H9 (cell line): ENCODE results near the gene PTK7. TPM values are rescaled to one million over a fixed set of nuclear protein-coding genes. Genes with fewer than 3 reads are reported as not detected.
"Not testable (repeated sequence)": the region's sequence is repeated elsewhere in the genome, so short reads cannot be mapped to it uniquely, and the experiment has no call there.

Source experiments
- DNase-seq: peaks from one replicate; pipeline ENCODE4 v3.0.0-alpha.2; 2017
- H2AFZ ChIP-seq: one replicate; pipeline ENCODE4 v1.6.1; 2013; ENCODE audit warnings: mild to moderate bottlenecking, low read length, control low read depth, moderate library complexity
- H2AK5ac ChIP-seq: 2 replicates; pipeline ENCODE4 v1.6.1; 2013; ENCODE audit warnings: low read length, control low read depth, mixed read lengths; ENCODE audit not compliant: insufficient read length
- H2BK120ac ChIP-seq: one replicate; pipeline ENCODE4 v1.6.1; 2013; ENCODE audit warnings: low read depth, mild to moderate bottlenecking, low read length, control low read depth, inconsistent platforms; ENCODE audit not compliant: poor library complexity, severe bottlenecking
- H2BK12ac ChIP-seq: 2 replicates; pipeline ENCODE4 v1.6.1; 2013; ENCODE audit warnings: low read length, control low read depth, mixed read lengths, low read depth; ENCODE audit not compliant: insufficient read length
- H2BK15ac ChIP-seq: 2 replicates; pipeline ENCODE4 v1.6.1; 2013; ENCODE audit warnings: low read depth, low read length, control low read depth
- H2BK20ac ChIP-seq: one replicate; pipeline ENCODE4 v1.6.1; 2013; ENCODE audit warnings: low read depth, mild to moderate bottlenecking, low read length, control low read depth, inconsistent platforms; ENCODE audit not compliant: poor library complexity, severe bottlenecking
- H2BK5ac ChIP-seq: 2 replicates; pipeline ENCODE4 v1.6.1; 2013; ENCODE audit warnings: low read length, control low read depth, mixed read lengths; ENCODE audit not compliant: insufficient read length
- H3K14ac ChIP-seq: 2 replicates; pipeline ENCODE4 v1.6.1; 2013; ENCODE audit warnings: low read length, control low read depth; ENCODE audit not compliant: insufficient read depth
- H3K18ac ChIP-seq: 2 replicates; pipeline ENCODE4 v1.6.1; 2013; ENCODE audit warnings: low read depth, mild to moderate bottlenecking, mixed read lengths, low read length, control low read depth; ENCODE audit not compliant: insufficient read length
- H3K23ac ChIP-seq: 2 replicates; pipeline ENCODE4 v1.6.1; 2013; ENCODE audit warnings: low read length, control low read depth, mixed read lengths, low read depth; ENCODE audit not compliant: insufficient read length
- H3K23me2 ChIP-seq: 2 replicates; pipeline ENCODE4 v1.6.1; 2013; ENCODE audit warnings: low read depth, mild to moderate bottlenecking, mixed read lengths, low read length, control low read depth; ENCODE audit not compliant: insufficient read length, poor library complexity, severe bottlenecking
- H3K27ac ChIP-seq: 2 replicates; pipeline ENCODE4 v1.5.1; 2013; ENCODE audit warnings: low read length, control low read depth, mixed read lengths, low read depth; ENCODE audit not compliant: insufficient read length
- H3K27me3 ChIP-seq: 2 replicates; pipeline ENCODE4 v1.6.1; 2013; ENCODE audit warnings: low read length, control low read depth, inconsistent platforms; ENCODE audit not compliant: insufficient read depth
- H3K4ac ChIP-seq: 2 replicates; pipeline ENCODE4 v1.6.1; 2013; ENCODE audit warnings: low read depth, mild to moderate bottlenecking, control low read depth, inconsistent platforms, low read length, moderate library complexity
- H3K4me1 ChIP-seq: 2 replicates; pipeline ENCODE4 v1.6.1; 2013; ENCODE audit warnings: low read length, control low read depth, inconsistent platforms; ENCODE audit not compliant: insufficient read depth
- H3K4me2 ChIP-seq: 2 replicates; pipeline ENCODE4 v1.6.1; 2013; ENCODE audit warnings: low read length, control low read depth, mixed read lengths; ENCODE audit not compliant: insufficient read length, insufficient read depth
- H3K56ac ChIP-seq: 2 replicates; pipeline ENCODE4 v1.6.1; 2013; ENCODE audit warnings: low read depth, mild to moderate bottlenecking, mixed read lengths, low read length, control low read depth; ENCODE audit not compliant: insufficient read length
- H3K79me1 ChIP-seq: 2 replicates; pipeline ENCODE4 v1.6.1; 2013; ENCODE audit warnings: low read depth, mild to moderate bottlenecking, moderate library complexity, low read length, control low read depth, inconsistent platforms; ENCODE audit not compliant: insufficient read depth, poor library complexity, severe bottlenecking
- H3K79me2 ChIP-seq: 2 replicates; pipeline ENCODE4 v1.6.1; 2013; ENCODE audit warnings: low read length, control low read depth, inconsistent platforms; ENCODE audit not compliant: insufficient read depth
- H3K9ac ChIP-seq: 2 replicates; pipeline ENCODE4 v1.6.1; 2013; ENCODE audit warnings: low read length, control low read depth, mixed read lengths; ENCODE audit not compliant: insufficient read length; ENCODE audit errors: extremely low read depth
- H3K9me3 ChIP-seq: one replicate; pipeline ENCODE4 v1.6.1; 2013; ENCODE audit warnings: low read depth, low read length, inconsistent platforms; ENCODE audit not compliant: control insufficient read depth
- H3T11ph ChIP-seq: one replicate; pipeline ENCODE4 v1.6.1; 2013; ENCODE audit warnings: mild to moderate bottlenecking, low read length, control low read depth, inconsistent platforms
- H4K20me1 ChIP-seq: one replicate; pipeline ENCODE4 v1.6.1; 2013; ENCODE audit not compliant: control insufficient read depth, insufficient read length, insufficient read depth
- H4K5ac ChIP-seq: 2 replicates; pipeline ENCODE4 v1.6.1; 2013; ENCODE audit warnings: low read depth, mild to moderate bottlenecking, mixed read lengths, low read length, control low read depth; ENCODE audit not compliant: insufficient read length
- H4K8ac ChIP-seq: replicated peaks from 2 replicates; pipeline ENCODE4 v1.6.1; 2013; ENCODE audit warnings: low read length, control low read depth, mixed read lengths, low read depth; ENCODE audit not compliant: insufficient read length
- H4K91ac ChIP-seq: 2 replicates; pipeline ENCODE4 v1.6.1; 2013; ENCODE audit warnings: low read depth, mild to moderate bottlenecking, moderate library complexity, mixed read lengths, low read length, control low read depth; ENCODE audit not compliant: insufficient read length
- H3K27ac Mint-ChIP-seq, 3 experiments: 2 replicates in 2 of 3; 3 replicates in 1 of 3; pipeline ENCODE4 v1.8.0; 2020 to 2021; ENCODE audit warnings: mixed read lengths in 3 of 3, mild to moderate bottlenecking in 1 of 3, moderate library complexity in 1 of 3
- H3K27me3 Mint-ChIP-seq: 2 replicates; pipeline ENCODE4 v1.8.0; 2021; ENCODE audit warnings: low read depth, mild to moderate bottlenecking, moderate library complexity, mixed read lengths
- H3K36me3 Mint-ChIP-seq, 3 experiments: 2 replicates in 2 of 3; 3 replicates in 1 of 3; pipeline ENCODE4 v1.8.0; 2020 to 2021; ENCODE audit warnings: low read depth in 3 of 3, mixed read lengths in 3 of 3; ENCODE audit not compliant: insufficient read depth in 1 of 3
- H3K4me1 Mint-ChIP-seq, 2 experiments: 2 replicates each; pipeline ENCODE4 v1.8.0; 2020; ENCODE audit warnings: mixed read lengths in 2 of 2
- H3K4me3 Mint-ChIP-seq, 2 experiments: 2 replicates in 1 of 2; 3 replicates in 1 of 2; pipeline ENCODE4 v1.8.0; 2020 to 2021; ENCODE audit warnings: mild to moderate bottlenecking in 2 of 2, mixed read lengths in 2 of 2, moderate library complexity in 1 of 2
- H3K9me3 Mint-ChIP-seq, 2 experiments: 2 replicates in 1 of 2; 3 replicates in 1 of 2; pipeline ENCODE4 v1.8.0; 2020; ENCODE audit warnings: mild to moderate bottlenecking in 2 of 2, mixed read lengths in 2 of 2, moderate library complexity in 1 of 2
- CTCF ChIP-seq: fragments of 200-600 bp; sonication (generic); conservative IDR thresholded peaks from 3 replicates; pipeline ENCODE4 v1.8.0; 2021; ENCODE audit warnings: antibody characterized with exemption, mild to moderate bottlenecking
- WGBS: extraction: QIAGEN DNeasy Blood & Tissue Kit; methylation state at CpG from one replicate; pipeline ENCODE4 v1.1.7; 2013; ENCODE audit warnings: missing lambda C conversion rate, low lambda C conversion rate, mixed read lengths; ENCODE audit not compliant: insufficient read length; ENCODE audit errors: extremely low coverage; 5-methylcytosine and 5-hydroxymethylcytosine counted together
- total RNA-seq: library from RNA; stranded (reverse); gene quantifications from 2 replicates; pipeline ENCODE4 v1.2.1, GENCODE V29; 2021

Gene PTK7
- total RNA-seq, 1 experiment from 2014 or later: 128 TPM

DNA sequence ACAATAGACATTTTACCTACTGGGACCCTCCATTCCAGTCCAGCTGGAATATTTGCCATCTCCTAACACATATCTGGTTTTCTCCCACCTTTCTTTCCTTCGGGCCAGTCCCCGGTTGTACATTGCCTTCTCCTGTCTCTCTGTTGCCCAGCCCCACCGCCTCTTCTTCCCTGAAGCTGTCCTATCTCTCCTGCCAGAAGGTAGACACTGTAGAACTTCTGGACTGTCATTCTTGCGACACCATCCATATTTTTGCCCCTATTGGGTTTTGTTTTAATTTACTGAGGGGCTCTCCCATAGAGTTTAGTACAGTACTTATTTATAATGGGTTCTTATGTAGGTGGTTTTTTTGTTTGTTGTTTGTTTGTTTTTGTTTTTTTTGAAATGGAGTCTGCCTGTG is 4.9 kb downstream of the PTK7 start:
- Histone ChIP-seq H4K20me1 (no peaks in the 10 kb centered on the region), H4K8ac (no peak overlapping the region), H3K27me3 (no peaks in the 10 kb centered on the region), H3K79me1 (peaks cover 11% of the 10 kb centered on the region), H3K23ac (no peak overlapping the region), H3K4ac (no peak overlapping the region), H3K4me2 (no peak overlapping the region), H2BK5ac (no peak overlapping the region), H2BK120ac (no peak overlapping the region), H2AK5ac (no peak overlapping the region), H2BK15ac (no peak overlapping the region), H3K4me1 (peaks cover 7% of the 10 kb centered on the region; the same call in 1 of the 2 replicates), H4K91ac (no peak overlapping the region), H3K9ac (no peak overlapping the region), H3T11ph (no peak overlapping the region), H2BK12ac (no peak overlapping the region), H3K9me3 (no peaks in the 10 kb centered on the region), H3K27ac (no peak overlapping the region), H3K56ac (no peak overlapping the region), H3K18ac (no peak overlapping the region), H2BK20ac (no peak overlapping the region), H4K5ac (no peak overlapping the region), H3K23me2 (peaks cover 10% of the 10 kb centered on the region), H3K79me2 (peaks cover 29% of the 10 kb centered on the region; the same call in 1 of the 2 replicates), H2AFZ (no peak overlapping the region), H3K14ac (no peak overlapping the region)
- Mint-ChIP-seq H3K27me3 (no peaks in the 10 kb centered on the region), H3K36me3 (peaks cover 3 to 9% (median 4%) of the 10 kb centered on the region in 3 experiments; a peak in 5 of 7 replicates), H3K9me3 (no peaks in the 10 kb centered on the region), H3K4me3 (no peak overlapping the region), H3K4me1 (peaks cover 33 to 36% of the 10 kb centered on the region in 2 experiments), H3K27ac (peak overlapping the region in 1 of 3 experiments; percentile 6; a peak in 2 of 7 replicates)
- WGBS: no CpG with 5 or more reads among the region's 4 CpGs
- TF ChIP-seq CTCF: no peak
- DNase-seq: no peak

DNA sequence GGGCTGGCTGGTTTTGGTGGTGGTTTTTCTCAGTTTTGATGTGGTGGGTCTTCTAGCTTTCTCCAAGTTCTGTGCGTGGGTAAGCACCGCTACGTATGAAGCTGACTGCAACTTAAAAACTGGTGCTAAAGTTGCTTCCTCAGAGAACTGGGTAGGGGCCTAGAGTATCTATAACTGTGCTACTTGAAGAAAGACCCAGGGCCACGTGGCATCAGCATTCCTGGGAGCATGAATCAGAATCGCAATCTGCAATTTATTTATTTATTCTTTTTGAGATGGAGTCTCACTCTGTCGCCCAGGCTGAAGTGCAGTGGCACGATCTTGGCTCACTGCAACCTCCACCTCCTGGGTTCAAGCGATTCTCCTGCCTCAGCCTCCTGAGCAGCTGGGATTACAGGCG is 5.8 kb downstream of the PTK7 start:
- H3K27ac Mint-ChIP-seq: peak overlapping the region in 1 of 3 experiments; percentile 92; a peak in 1 of 7 replicates
- H3K4me1 Mint-ChIP-seq: peaks cover 42 to 44% of the 10 kb centered on the region in 2 experiments

More for the DNA sequence above, 5.8 kb downstream of the PTK7 start:
- H4K20me1 ChIP-seq, H3T11ph ChIP-seq, H3K27ac ChIP-seq, H2BK12ac ChIP-seq, H3K9me3 Mint-ChIP-seq, H3K23ac ChIP-seq, H3K4ac ChIP-seq, H3K27me3 ChIP-seq, H3K4me3 Mint-ChIP-seq, H3K9ac ChIP-seq, H2BK15ac ChIP-seq, H3K18ac ChIP-seq, H4K8ac ChIP-seq, H3K79me1 ChIP-seq, H3K23me2 ChIP-seq, H4K91ac ChIP-seq, H3K9me3 ChIP-seq, H3K4me1 ChIP-seq, H3K4me2 ChIP-seq, H2AFZ ChIP-seq, DNase-seq, H3K27me3 Mint-ChIP-seq, H2BK120ac ChIP-seq, H2BK20ac ChIP-seq, H3K56ac ChIP-seq, H2BK5ac ChIP-seq, H2AK5ac ChIP-seq, H3K14ac ChIP-seq, H4K5ac ChIP-seq, H3K36me3 Mint-ChIP-seq: not testable (repeated sequence)
- WGBS: no CpG with 5 or more reads among the region's 9 CpGs
- peaks cover 32% of the 10 kb centered on the region; the same call in 1 of the 2 replicates for H3K79me2 ChIP-seq
